Measurements from ENCODE around the gene BAIAP2.
A peak's percentile ranks its signal among the peaks of the same experiment; 100 is the strongest.

The BAIAP2 gene

GRCh38 chr17:81032641-81033480 is 2.1 kb upstream of the BAIAP2 start:
- DNase-seq: peak in 11 of 42 donors; percentile 2 to 32 (median 7)
- intact Hi-C loops (cut with DNase I): loop anchor here (10.0 kb wide), 1 partner anchor 192 kb away; the partner anchor contains the start of gene CEP131

GRCh38 chr17:81033535-81034167 is 1.3 kb upstream of the BAIAP2 start:
- peak in 9 of 42 donors; percentile 8 to 48 (median 35) for DNase-seq
- intact Hi-C loops (cut with DNase I): loop anchor here (10.0 kb wide), 1 partner anchor 191 kb away; the partner anchor contains the start of gene CEP131

- intact Hi-C loops (cut with DNase I): loop anchor here (10.0 kb wide), 1 partner anchor 191 kb away; the partner anchor contains the start of gene CEP131
- peak in 4 of 42 donors; percentile 11 to 40 (median 27) for DNase-seq
Observed at GRCh38 chr17:81034168-81034777, 678 bp upstream of the BAIAP2 start.

GRCh38 chr17:81035521-81036196 is 708 bp downstream of the BAIAP2 start:
- intact Hi-C loops (cut with DNase I): loop anchor here (5.0 to 10.0 kb wide), 2 partner anchors 62 to 189 kb away; partner anchors contain the start of gene CEP131
- DNase-seq: peak in 7 of 42 donors; percentile 41 to 79 (median 61)

GRCh38 chr17:81036197-81036941 is 1.4 kb downstream of the BAIAP2 start:
- peak in 3 of 42 donors; percentile 9 to 44 (median 18) for DNase-seq
- intact Hi-C loops (cut with DNase I): loop anchor here (5.0 to 10.0 kb wide), 2 partner anchors 61 to 188 kb away; partner anchors contain the start of gene CEP131

- peak in 12 of 42 donors; percentile 49 to 83 (median 68) for DNase-seq
- intact Hi-C loops (cut with DNase I): loop anchor here (5.0 to 10.0 kb wide), 2 partner anchors 60 to 188 kb away; partner anchors contain the start of gene CEP131
Observed at GRCh38 chr17:81037026-81037797, 2.3 kb downstream of the BAIAP2 start.

- intact Hi-C loops (cut with DNase I): loop anchor here (5.0 to 10.0 kb wide), 2 partner anchors 59 to 187 kb away; partner anchors contain the start of gene CEP131
- peak in 8 of 42 donors; percentile 54 to 77 (median 66) for DNase-seq
Observed at GRCh38 chr17:81037798-81038733, 3.1 kb downstream of the BAIAP2 start.

GRCh38 chr17:81039096-81039495 is 4.1 kb downstream of the BAIAP2 start:
- DNase-seq: no peak
- intact Hi-C loops (cut with DNase I): loop anchor here (5.0 to 10.0 kb wide), 2 partner anchors 58 to 186 kb away; partner anchors contain the start of gene CEP131

- intact Hi-C loops (cut with DNase I): loop anchor here (5.0 to 10.0 kb wide), 2 partner anchors 57 to 185 kb away; partner anchors contain the start of gene CEP131
- DNase-seq: peak in 35 of 42 donors; percentile 46 to 91 (median 72)
Observed at GRCh38 chr17:81039854-81040758, 5.2 kb downstream of the BAIAP2 start.

- DNase-seq: no peak
- intact Hi-C loops (cut with DNase I): no loop called here
Observed at GRCh38 chr17:81040791-81041337, 5.9 kb downstream of the BAIAP2 start.

GRCh38 chr17:81042606-81043005 is 7.7 kb downstream of the BAIAP2 start:
- no peak for DNase-seq
- intact Hi-C loops (cut with DNase I): no loop called here

GRCh38 chr17:81043319-81043724 is 8.4 kb downstream of the BAIAP2 start:
- DNase-seq: no peak

GRCh38 chr17:81043725-81044427 is 8.9 kb downstream of the BAIAP2 start:
- intact Hi-C loops (cut with DNase I): no loop called here
- DNase-seq: no peak

More at GRCh38 chr17:81043319-81043724, 8.4 kb downstream of the BAIAP2 start:
- intact Hi-C loops (cut with DNase I): no loop called here

- intact Hi-C loops (cut with DNase I): no loop called here
- no peak for DNase-seq
Observed at GRCh38 chr17:81044428-81044763, 9.4 kb downstream of the BAIAP2 start.
